ENCODE results near the gene FIGNL1.

Gene FIGNL1

GRCh38 chr7:50488379-50488778 lies 38.2 kb upstream of the FIGNL1 start:
- Histone ChIP-seq H4K20me1 (ENCODE audit: insufficient read depth, low read length, poor library complexity, severe bottlenecking) (no peaks in the 10 kb centered on the region), H3K79me2 (ENCODE audit: insufficient read depth, low read length) (no peaks in the 10 kb centered on the region), H3K27me3 (ENCODE audit: insufficient read depth, low read length, poor library complexity, severe bottlenecking) (no peaks in the 10 kb centered on the region), H3K4me2 (ENCODE audit: low read depth, low read length, poor library complexity, severe bottlenecking) (no peak overlapping the region), H3F3A (ENCODE audit: low read depth) (no peaks in the 10 kb centered on the region), H3K36me3 (ENCODE audit: insufficient read depth, low read length) (no peaks in the 10 kb centered on the region), H2AFZ (ENCODE audit: low read length) (no peak overlapping the region), H3K9ac (ENCODE audit: low read depth, low read length, poor library complexity, severe bottlenecking) (no peak overlapping the region), H3K4me1 (ENCODE audit: insufficient read depth, low read length, poor library complexity, severe bottlenecking) (no peaks in the 10 kb centered on the region), H3K9me3 (ENCODE audit: insufficient read depth, low read depth, low read length) (no peaks in the 10 kb centered on the region; the same call in 1 of the 2 replicates), H3K4me3 (ENCODE audit: low read length, poor library complexity, severe bottlenecking) (no peak overlapping the region), H3K9me2 (replicated peaks; ENCODE audit: low read depth, low read length) (no peaks in the 10 kb centered on the region)
- TF ChIP-seq EZH2phosphoT487 (IDR thresholded peaks at IDR 0.05; ENCODE audit: borderline replicate concordance) (no peak), CTCF (conservative IDR thresholded peaks at IDR 0.05; ENCODE audit: low read length) (no peak)

GRCh38 chr7:50486512-50486911 lies 36.4 kb upstream of the FIGNL1 start:
- Histone ChIP-seq H3K36me3 (ENCODE audit: insufficient read depth, low read length) (no peaks in the 10 kb centered on the region), H3K9me3 (ENCODE audit: insufficient read depth, low read depth, low read length) (no peaks in the 10 kb centered on the region; the same call in 1 of the 2 replicates), H3K4me1 (ENCODE audit: insufficient read depth, low read length, poor library complexity, severe bottlenecking) (no peaks in the 10 kb centered on the region)

GRCh38 chr7:50481867-50482266 lies 31.7 kb upstream of the FIGNL1 start:
- H3K9ac ChIP-seq (ENCODE audit: low read depth, low read length, poor library complexity, severe bottlenecking), result no peak overlapping the region
- TF ChIP-seq CTCF (conservative IDR thresholded peaks at IDR 0.05; ENCODE audit: low read length), result peak; percentile 32
- no peak for TF ChIP-seq EZH2phosphoT487 (IDR thresholded peaks at IDR 0.05; ENCODE audit: borderline replicate concordance)
- H3K4me2 ChIP-seq (ENCODE audit: low read depth, low read length, poor library complexity, severe bottlenecking), result no peak overlapping the region
- H3F3A ChIP-seq (ENCODE audit: low read depth), result no peaks in the 10 kb centered on the region
- H3K9me2 ChIP-seq (replicated peaks; ENCODE audit: low read depth, low read length), result no peaks in the 10 kb centered on the region
- H3K4me3 ChIP-seq (ENCODE audit: low read length, poor library complexity, severe bottlenecking), result no peak overlapping the region
- H3K79me2 ChIP-seq (ENCODE audit: insufficient read depth, low read length), result no peaks in the 10 kb centered on the region
- H3K4me1 ChIP-seq (ENCODE audit: insufficient read depth, low read length, poor library complexity, severe bottlenecking), result no peaks in the 10 kb centered on the region
- no peaks in the 10 kb centered on the region for H3K27me3 ChIP-seq (ENCODE audit: insufficient read depth, low read length, poor library complexity, severe bottlenecking)
- no peak overlapping the region for H2AFZ ChIP-seq (ENCODE audit: low read length)
- H3K36me3 ChIP-seq (ENCODE audit: insufficient read depth, low read length), result no peaks in the 10 kb centered on the region
- H3K9me3 ChIP-seq (ENCODE audit: insufficient read depth, low read depth, low read length), result no peaks in the 10 kb centered on the region
- no peaks in the 10 kb centered on the region for H4K20me1 ChIP-seq (ENCODE audit: insufficient read depth, low read length, poor library complexity, severe bottlenecking)

More at GRCh38 chr7:50486512-50486911, 36.4 kb upstream of the FIGNL1 start:
- TF ChIP-seq CTCF (conservative IDR thresholded peaks at IDR 0.05; ENCODE audit: low read length) (no peak), EZH2phosphoT487 (IDR thresholded peaks at IDR 0.05; ENCODE audit: borderline replicate concordance) (no peak)
- H3K27me3 ChIP-seq (ENCODE audit: insufficient read depth, low read length, poor library complexity, severe bottlenecking), result no peaks in the 10 kb centered on the region
- no peaks in the 10 kb centered on the region for H3F3A ChIP-seq (ENCODE audit: low read depth)
- H2AFZ ChIP-seq (ENCODE audit: low read length), result no peak overlapping the region
- H3K9ac ChIP-seq (ENCODE audit: low read depth, low read length, poor library complexity, severe bottlenecking), result no peak overlapping the region
- H3K4me2 ChIP-seq (ENCODE audit: low read depth, low read length, poor library complexity, severe bottlenecking), result no peak overlapping the region
- no peaks in the 10 kb centered on the region for H4K20me1 ChIP-seq (ENCODE audit: insufficient read depth, low read length, poor library complexity, severe bottlenecking)
- no peak overlapping the region for H3K4me3 ChIP-seq (ENCODE audit: low read length, poor library complexity, severe bottlenecking)
- no peaks in the 10 kb centered on the region for H3K9me2 ChIP-seq (replicated peaks; ENCODE audit: low read depth, low read length)
- H3K79me2 ChIP-seq (ENCODE audit: insufficient read depth, low read length), result no peaks in the 10 kb centered on the region

All from Loucy (cell line).